HG02973 (cell line): Measurements from ENCODE around the gene HOXC6.

Experiments used
- ATAC-seq: cut with Tn5 transposase; IDR thresholded peaks from one replicate; pipeline ENCODE4 v1.9.1; 2021; ENCODE audit warnings: moderate library complexity; ENCODE audit not compliant: unreplicated experiment

Gene HOXC6

DNA sequence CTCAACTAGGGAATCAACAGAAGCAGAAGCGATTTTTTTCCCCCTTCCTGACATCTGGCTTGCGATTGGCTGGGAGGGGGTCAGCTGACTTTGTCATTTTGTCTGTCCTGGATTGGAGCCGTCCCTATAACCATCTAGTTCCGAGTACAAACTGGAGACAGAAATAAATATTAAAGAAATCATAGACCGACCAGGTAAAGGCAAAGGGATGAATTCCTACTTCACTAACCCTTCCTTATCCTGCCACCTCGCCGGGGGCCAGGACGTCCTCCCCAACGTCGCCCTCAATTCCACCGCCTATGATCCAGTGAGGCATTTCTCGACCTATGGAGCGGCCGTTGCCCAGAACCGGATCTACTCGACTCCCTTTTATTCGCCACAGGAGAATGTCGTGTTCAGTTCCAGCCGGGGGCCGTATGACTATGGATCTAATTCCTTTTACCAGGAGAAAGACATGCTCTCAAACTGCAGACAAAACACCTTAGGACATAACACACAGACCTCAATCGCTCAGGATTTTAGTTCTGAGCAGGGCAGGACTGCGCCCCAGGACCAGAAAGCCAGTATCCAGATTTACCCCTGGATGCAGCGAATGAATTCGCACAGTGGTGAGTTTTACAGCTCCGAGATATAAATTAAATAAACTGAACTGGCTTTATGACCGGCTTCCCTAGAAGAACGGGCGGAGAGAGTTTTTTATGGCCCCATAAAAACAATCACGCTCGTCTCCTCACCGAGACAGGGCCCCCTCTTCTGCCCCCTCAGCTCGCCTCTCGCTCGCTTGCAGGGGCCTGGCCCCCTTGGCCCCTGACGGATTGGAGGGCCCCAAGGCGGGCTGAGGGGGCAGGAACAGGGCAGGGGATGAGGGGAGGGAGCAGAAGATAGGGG, at the start of gene HOXC6:
Gene HOXC6 (plus strand): TSS at position 127 of the 888 bp plus-strand sequence. CDS start 82 bp downstream, at position 209.
- ATAC-seq, result no peak

DNA sequence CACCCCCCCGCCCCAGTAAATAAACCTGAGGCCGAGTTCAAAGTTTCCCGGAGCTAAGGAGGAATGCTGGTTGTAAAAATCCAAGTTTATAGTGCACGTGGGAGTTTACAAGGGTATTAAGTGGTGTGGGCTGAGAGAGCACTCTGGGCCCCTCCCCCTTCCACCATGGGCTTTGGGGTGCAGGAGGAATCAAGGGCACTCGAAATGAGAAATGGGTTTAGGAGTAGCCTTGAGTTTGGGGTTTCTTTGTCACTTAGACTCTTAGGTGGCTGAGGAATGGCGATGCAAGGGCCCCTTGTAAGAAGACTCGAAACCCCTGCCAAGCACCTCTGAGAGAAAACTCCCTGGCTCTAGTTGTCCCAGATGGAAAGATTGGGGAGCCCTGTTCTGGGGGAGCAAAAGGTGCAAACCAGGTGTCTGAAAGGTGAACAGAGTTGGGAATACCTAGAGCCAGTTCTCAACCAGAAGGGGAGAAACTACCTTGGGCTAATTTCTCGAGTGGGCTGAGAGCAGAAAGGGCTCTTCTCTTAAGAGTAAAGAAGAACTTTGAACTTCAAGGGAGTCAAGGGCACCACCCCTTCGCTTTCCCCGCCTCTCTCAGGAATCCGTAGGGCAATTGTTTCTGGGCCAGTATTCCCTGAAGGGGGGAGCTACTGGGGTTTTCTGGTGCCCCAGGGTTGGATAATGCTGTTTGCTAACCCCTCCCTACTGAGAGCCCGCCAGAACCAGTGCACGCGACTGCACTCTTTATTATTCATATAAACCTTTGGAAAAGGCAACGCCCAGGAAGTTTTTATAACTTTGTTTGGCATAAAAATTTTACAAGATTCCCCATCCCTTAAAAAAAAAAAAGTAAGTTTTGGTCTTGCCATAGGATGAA, 49.5 kb upstream of the HOXC6 start:
- ATAC-seq, result no peak

DNA sequence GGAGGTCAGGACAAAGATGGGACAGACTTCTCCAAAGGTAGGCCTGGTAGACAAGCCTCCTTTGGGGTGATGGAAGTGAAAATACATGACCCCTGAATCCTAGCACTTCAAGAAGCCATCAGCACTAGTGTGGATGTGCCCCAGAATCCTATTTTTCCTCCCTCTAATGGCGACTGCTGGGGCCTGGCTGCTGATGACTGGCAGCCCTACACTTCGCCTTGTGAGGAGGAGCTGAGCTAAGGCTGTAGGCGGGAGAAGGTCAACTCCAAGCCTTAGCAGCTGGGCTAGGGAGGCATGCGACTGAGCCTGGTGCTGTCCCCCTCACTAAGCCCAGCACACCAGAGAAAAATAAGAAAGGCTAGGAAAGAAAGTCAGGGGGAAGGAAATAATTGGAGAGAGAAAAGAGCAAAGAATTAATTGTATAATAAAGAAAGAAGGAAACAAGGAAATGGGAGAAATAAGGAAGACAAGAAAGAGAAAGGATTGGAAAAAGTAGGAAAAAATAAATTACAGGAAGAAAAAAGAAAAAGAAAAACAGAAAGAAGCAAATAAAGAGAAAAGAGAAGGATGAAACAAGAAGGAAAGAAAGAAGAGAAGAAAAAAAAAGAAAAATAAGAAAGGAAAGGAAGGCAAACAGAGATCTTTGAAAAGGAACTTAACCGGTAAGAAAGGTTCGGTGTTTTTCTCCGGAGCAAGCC, 48.0 kb upstream of the HOXC6 start:
- no peak for ATAC-seq

DNA sequence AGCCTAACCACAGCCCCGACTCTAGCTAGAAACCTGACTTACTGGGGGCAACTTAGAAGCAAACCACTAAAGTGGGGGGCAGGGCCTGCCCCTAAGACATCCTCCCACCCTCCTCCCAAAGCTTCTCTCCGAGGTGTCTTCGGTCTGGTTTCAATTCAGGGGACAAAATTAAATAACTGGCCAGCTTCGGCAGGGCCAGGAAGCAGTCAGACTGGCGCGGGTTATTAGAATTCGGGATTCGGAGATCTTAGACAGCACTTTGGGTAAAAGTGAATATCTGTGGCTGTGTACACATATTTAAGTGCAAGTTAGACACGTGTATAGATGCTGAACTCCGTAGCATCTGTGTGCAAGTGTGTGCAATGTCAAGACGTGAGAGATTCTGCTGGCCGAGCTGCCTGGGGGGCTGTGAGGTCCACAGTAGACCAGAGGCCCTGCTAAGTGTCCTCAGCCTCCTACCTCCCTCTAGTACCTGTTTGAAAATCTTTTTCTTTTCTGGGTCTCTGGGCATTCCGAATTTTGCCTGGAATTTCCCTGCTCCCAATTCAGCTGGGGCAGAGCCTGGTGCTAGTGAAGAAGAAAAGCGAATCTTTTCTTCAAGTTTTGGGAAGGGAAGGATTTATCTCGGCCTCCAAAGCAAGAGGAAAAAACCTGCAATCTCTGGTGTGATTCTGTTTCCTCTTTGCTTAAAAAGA, 47.3 kb upstream of the HOXC6 start:
- ATAC-seq, result no peak

DNA sequence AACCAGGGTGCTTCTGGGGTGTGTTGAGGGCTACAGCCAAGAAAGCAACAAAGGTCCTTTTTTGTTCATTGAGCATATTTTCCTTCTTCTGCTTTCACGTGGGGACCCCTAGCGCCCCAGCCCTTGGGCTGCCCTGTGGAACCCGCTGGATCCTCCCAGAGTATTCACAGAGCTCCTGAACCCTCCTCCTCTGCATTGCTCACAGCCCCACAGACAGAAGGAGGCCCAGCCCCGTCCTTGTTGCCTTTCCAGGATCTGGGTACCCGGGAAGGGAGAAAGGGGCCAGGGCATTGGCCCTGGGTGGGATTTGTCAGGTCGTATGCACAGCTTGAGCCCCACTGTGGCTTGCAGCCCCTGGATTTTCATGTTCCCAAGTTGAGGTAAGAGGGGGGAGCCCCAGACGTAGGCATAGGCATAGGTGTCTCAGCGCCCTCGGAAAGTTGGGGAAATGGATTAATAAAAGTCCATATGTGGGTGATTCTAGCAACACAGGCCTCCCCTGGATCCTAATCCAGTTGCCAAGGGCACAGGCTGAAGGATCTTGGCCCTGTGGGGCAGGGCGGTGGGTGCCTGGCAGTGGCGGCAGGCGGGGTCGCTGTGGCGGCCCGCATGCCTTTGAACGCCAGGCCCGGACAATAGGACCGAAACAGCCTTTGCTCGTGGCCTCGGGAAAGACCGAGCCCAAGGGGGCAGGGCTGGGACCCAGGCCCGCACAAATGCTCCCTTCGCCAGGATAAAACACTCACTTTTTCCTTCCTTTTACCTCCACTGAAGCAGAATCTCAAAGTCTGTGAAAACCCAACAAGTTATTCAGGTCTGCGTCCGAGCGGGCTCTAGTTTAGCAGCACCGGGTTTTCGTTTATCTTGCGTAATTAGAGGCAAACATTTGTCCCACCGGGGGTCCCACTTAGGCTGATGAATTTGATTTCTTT, 46.3 kb upstream of the HOXC6 start:
- ATAC-seq, result no peak

DNA sequence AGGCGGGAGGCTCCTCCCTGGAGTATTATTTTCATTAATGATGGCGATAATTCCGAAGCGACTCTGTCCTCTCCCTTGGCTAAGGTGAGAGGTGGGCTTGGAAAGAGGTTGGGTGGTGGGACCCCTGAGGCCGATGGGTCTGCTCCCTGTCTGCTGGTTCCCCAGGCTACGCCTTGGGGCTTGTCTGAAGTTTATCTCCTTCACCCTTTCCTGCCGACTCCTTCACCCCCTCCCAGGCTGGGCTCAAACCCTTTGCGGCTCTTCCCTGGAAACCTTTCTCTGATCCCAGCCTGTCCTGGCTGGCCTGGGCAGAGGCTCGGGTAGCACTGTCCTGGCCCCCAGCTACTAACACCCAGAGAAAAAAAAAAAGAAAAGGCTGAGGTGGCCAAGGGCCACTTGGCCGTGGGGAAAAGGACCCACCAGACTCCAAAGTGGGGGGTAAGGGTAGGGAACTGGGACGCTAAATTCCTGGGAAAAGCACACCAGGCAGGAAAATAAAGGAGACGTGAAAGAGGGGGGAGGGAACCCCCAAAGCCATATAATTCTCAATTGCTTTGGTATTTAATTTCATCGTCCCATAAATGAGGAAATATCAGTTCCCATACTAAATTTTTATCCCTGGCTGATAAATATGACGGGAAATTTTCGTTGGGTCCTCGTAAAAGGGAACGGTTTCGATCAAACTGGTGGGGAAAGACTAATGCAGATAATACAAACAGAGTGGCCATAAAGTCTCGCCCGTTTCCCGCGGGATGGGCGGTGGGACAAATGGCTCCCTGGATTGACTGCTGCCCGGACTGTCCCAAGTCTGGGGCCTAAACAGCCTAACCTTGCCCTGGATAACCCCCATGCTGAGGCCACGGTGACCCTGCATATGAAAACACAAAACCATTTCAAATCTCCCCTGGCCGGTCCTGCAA, 45.3 kb upstream of the HOXC6 start:
- no peak for ATAC-seq

DNA sequence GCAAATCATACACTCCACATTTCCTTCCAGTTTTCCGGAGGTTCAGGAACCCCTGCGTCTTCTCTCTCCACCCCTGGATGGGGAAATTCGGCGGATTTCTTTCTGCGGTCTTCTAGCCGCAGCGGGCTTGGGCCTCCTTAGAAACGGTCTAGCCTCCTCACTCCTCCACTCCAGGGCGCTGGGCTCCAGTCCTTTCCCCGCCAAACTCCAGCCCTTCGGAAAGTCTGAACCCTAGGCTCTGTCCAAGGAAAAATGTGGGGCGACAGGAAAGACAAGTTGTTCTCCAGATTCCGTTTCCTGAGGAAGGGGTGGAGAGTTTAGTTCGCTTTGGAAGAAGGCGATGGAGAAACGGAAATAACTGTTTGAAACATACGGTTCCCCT, 44.7 kb upstream of the HOXC6 start:
- no peak for ATAC-seq

DNA sequence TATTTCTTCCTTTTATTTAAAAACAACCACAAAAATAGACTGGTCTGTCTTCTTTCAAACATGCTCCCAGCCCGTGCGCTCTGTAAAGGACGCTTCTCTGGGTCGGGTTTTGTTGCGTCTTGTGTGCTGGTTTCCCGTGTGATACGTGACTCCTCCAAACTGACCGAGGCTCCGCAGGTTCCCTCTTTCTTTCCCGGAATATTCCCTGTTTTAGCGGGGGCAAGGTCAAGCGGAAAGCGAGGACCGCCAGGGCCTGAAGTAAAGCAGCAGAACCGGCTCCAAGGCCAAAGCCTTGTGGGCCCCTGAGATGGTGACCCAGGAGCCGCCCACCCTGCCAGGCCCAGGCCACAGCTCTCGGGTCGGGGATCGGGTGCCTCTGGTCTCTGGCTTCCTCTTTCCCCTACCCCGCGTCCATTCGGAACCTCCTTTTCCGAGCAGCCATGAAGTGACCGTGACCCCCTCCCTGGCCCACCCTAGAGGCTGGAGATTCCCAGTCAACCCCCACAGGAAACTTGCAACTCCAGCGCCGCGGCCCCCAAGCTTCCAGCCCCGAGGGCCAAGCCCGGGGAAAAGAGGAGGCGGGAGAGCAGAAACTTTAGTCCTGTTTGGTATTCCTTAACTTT, 44.2 kb upstream of the HOXC6 start:
- ATAC-seq, result no peak

DNA sequence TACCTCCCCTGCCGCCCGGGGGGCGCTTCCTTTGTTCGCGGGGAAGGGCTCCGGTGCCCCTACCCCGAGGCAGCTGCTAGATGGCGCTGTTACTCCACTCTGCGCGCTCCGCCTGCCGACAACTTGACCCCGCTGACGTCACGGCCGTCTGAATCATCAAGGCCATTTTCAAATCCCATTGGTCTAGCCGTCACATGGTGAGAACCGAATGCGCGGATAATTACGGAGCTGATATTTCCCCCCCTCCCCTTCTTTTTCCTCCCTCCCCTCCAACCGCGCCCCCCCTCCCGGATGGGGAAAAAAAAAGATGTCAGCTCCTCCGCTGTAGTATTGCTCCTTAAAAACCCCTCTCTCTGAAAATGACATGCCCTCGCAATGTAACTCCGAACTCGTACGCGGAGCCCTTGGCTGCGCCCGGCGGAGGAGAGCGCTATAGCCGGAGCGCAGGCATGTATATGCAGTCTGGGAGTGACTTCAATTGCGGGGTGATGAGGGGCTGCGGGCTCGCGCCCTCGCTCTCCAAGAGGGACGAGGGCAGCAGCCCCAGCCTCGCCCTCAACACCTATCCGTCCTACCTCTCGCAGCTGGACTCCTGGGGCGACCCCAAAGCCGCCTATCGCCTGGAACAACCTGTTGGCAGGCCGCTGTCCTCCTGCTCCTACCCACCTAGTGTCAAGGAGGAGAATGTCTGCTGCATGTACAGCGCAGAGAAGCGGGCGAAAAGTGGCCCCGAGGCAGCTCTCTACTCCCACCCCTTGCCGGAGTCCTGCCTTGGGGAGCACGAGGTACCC, 43.1 kb upstream of the HOXC6 start, which contains the start of gene HOXC10:
Gene HOXC10 (plus strand): TSS at position 246 of the 791 bp plus-strand sequence. CDS start 114 bp downstream, at position 360.
- ATAC-seq, result no peak

DNA sequence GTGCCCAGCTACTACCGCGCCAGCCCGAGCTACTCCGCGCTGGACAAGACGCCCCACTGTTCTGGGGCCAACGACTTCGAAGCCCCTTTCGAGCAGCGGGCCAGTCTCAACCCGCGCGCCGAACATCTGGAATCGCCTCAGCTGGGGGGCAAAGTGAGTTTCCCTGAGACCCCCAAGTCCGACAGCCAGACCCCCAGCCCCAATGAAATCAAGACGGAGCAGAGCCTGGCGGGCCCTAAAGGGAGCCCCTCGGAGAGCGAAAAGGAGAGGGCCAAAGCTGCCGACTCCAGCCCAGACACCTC, 42.6 kb upstream of the HOXC6 start:
- ATAC-seq, result no peak

DNA sequence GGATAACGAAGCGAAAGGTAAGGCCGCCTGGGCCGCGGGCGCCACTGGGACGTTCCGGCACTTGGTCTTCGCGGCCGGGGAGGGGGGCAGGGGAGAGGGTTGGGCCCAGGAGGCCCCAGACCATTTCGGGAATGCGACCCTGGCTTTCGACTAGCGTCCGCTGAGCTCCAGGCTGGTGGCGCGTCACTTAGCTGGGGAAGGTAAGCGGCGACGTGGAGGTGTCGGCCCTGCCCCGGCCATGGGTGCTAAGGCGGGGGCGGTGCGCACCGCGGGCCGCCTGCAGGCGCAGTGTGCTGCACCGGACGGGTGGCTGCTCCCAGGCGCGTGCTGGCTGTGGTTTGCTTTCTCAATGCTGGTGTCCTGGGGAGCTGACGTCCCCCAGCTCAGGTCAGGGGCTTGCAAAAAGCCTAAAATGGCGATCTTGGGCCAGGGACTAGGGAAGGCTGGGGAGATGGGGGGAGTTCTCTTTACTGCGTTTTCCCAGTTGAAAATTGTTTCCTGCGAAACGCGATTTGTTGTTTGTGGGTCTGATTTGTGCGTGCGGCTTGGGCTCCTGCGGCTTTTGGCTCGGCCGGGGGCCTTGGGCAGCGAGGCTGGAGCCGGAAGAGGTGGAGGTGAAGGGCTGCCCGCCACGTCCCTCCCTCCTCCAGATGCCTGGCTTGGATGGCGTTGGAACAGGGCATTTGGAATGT, 42.1 kb upstream of the HOXC6 start:
- no peak for ATAC-seq

DNA sequence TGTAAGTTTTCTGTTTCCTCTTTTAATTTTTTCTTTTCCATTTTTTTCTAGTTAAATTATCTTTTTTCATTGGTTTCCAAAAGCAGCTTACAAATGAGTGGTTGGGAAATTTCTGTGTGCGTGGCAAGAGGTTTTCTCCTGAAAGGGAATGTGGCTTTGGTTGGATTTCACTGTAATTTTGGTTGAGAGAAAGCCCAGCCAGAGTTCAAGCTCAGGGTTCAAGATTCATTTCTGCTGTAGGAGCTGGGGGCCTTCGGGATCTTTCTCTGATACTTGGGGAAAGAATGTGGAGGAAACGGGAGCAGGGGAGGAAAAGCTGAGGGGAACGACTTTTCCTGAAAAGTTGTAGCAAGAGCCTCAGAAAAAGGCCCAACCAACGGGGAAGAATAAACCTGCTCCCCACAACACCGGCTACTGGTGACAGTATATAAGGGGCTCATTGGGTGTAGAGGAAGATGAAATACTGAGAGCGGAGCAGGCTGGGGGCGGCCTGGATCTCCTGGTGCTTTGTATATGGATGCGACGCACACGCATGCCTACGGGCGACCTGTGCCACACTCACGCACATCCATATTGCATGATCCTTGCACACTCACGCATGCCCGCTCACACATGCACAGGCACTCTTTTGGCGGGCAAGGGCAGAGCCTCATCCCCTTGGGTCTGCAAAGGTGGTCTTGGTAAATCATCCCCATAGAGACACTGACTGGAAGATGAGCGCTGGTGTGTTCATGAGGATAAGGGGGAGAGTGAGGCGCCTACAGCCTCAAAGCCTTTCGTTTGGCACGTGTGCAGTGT, 41.4 kb upstream of the HOXC6 start:
- no peak for ATAC-seq

DNA sequence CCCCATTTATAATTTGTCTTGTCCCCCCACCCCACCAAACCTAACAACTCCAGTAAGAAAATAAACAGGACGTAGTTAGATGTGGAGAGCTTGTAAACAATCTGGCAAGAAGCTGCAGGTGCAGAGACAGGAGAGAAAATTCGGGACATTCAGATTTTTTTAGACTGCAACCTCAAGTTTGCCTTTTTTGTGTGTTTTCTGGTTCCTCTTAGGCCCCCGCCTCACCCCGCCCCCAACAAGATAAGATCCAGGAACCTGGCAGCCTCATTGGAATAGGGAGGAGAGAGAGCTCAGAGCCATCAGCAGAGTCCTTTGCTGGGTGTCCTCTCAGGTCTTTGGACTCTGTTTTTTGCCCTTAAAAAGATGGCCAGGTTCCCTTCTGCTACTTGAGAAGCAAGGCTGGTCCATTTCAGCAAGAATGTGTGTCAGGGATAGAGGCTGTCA, 40.4 kb upstream of the HOXC6 start:
- ATAC-seq, result no peak

DNA sequence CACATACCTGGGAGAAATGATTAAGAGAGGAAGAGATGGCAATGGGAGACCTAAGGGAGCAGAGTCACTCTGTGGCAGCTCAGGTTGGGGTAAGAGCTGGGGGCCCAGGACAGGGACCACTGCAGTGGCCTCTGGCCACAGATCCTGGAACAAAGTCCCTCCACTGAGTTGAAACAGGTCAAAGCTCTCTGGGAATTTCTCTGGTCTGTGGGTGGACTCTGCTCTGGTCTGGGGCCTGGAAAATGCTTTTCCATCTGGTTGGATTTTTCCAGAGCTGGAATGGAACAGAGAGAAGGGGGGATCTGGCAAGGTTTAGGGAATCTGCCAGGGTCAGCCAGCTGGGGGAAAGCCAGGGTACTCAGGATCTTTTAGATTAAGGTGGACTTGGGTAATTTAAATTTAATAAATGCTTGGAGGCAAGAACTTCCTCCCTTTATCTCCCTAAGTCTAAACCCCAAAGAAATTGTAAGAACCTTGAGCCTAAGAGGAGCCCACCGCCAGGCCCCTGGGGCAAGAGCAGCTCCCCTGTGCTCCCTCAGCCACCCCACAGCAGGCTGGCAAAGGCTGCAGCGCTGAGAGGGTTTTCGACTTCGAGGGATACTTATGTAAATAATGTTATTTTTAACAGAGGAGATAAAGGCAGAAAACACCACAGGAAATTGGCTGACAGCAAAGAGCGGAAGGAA, 39.6 kb upstream of the HOXC6 start:
- no peak for ATAC-seq
